BLaER1 (cell line): ENCODE measurements around the gene MEG3.

Experiments
- H3K27ac ChIP-seq: shearing (Covaris generic); formaldehyde crosslinking; 2 replicates; pipeline ENCODE4 v1.8.1; 2022
- H3K27me3 ChIP-seq: shearing (Covaris generic); formaldehyde crosslinking; 2 replicates; pipeline ENCODE4 v1.8.1; 2022
- H3K36me3 ChIP-seq: shearing (Covaris generic); formaldehyde crosslinking; 2 replicates; pipeline ENCODE4 v1.8.1; 2022
- H3K4me1 ChIP-seq: shearing (Covaris generic); formaldehyde crosslinking; 2 replicates; pipeline ENCODE4 v1.8.1; 2022
- H3K4me2 ChIP-seq: shearing (Covaris generic); formaldehyde crosslinking; 2 replicates; pipeline ENCODE4 v1.8.1; 2022
- H3K4me3 ChIP-seq: shearing (Covaris generic); formaldehyde crosslinking; 2 replicates; pipeline ENCODE4 v1.8.1; 2022
- H3K9ac ChIP-seq: shearing (Covaris generic); formaldehyde crosslinking; 2 replicates; pipeline ENCODE4 v1.8.1; 2022
- H3K9me3 ChIP-seq: shearing (Covaris generic); formaldehyde crosslinking; 2 replicates; pipeline ENCODE4 v1.8.1; 2022
- H4K20me1 ChIP-seq: shearing (Covaris generic); formaldehyde crosslinking; 2 replicates; pipeline ENCODE4 v1.8.1; 2022
- Cebpa-rat ChIP-seq: shearing (Covaris generic); IDR thresholded peaks from 2 replicates; pipeline ENCODE4 v1.8.1; 2022

Gene MEG3

DNA sequence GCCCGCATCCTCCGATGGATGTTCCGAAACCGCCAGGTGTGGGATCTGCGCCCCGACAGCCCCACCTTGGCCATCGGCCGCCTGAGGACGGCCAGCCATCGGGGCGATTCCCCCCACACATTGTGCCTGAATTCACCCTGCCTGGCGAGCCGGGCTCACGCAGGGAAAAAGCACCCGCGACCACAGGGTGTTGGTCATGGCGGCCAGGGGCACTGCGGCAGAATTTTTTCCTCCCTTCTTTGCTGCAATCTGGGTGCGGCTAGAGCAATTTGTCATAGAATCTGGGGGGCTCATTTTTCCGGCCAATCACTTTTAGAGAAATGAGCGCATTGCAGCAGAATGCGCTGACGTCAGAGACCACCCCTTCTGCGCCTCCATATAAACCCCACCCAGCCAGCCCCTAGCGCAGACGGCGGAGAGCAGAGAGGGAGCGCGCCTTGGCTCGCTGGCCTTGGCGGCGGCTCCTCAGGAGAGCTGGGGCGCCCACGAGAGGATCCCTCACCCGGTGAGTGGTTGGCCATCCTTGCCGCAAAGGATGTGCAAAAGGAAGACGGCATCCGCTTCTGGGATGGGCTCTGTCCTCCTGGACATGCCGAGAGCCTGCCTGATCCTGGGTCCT is at the start of gene MEG3:
Gene MEG3 (plus strand): TSS at position 406 of the 619 bp plus-strand sequence.
- Histone ChIP-seq H3K9ac (no peak within 1 kb of the TSS), H4K20me1 (no peaks in the 10 kb centered on the region), H3K4me2 (no peak within 1 kb of the TSS), H3K27me3 (no peaks in the 10 kb centered on the region), H3K4me1 (peaks cover 11% of the 10 kb centered on the region), H3K9me3 (peaks cover 39% of the 10 kb centered on the region), H3K4me3 (no peak within 1 kb of the TSS), H3K36me3 (no peaks in the 10 kb centered on the region), H3K27ac (no peak within 1 kb of the TSS)
- no peak for TF ChIP-seq Cebpa-rat

DNA sequence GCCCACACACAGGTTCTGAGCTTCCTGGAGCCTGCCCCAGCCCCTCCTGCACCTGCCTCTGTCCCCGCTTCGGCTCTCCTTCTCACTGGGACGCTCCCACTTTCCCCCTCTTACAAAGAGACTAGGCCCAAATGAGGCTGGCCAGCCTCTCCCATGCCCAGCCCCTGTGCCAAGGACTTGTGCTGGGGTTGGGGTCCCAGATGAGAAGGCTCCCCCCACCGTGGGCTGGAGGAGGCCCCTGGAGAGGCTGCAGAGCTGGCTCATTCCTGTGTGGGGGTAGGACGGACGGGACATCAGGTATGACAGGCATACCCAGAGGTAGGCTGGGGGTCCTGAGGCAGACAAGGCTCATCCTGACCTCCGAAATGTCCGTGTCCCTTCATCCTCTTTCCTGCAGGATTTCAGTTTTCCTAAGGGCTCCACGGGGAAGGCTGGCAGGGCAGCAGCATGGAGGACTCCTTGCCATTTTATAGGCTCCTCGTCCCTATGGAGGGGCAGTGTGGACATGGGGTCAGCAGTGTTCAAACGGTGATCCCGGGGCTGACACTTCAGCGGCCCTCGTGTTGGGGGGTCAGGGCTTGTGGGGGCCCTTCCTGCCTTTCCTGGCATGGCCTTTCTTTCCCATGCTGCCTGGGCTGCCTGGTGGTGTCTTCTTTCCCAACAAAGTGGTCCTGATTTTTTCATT is 49.1 kb upstream of the MEG3 start:
- H3K27ac ChIP-seq: no peak overlapping the region
- H4K20me1 ChIP-seq: no peaks in the 10 kb centered on the region
- H3K4me3 ChIP-seq: no peak overlapping the region
- H3K4me2 ChIP-seq: no peak overlapping the region
- no peak for TF ChIP-seq Cebpa-rat
- no peaks in the 10 kb centered on the region; the same call in 1 of the 2 replicates for H3K27me3 ChIP-seq
- H3K4me1 ChIP-seq: no peaks in the 10 kb centered on the region
- H3K9me3 ChIP-seq: no peaks in the 10 kb centered on the region
- no peaks in the 10 kb centered on the region for H3K36me3 ChIP-seq
- H3K9ac ChIP-seq: no peak overlapping the region

DNA sequence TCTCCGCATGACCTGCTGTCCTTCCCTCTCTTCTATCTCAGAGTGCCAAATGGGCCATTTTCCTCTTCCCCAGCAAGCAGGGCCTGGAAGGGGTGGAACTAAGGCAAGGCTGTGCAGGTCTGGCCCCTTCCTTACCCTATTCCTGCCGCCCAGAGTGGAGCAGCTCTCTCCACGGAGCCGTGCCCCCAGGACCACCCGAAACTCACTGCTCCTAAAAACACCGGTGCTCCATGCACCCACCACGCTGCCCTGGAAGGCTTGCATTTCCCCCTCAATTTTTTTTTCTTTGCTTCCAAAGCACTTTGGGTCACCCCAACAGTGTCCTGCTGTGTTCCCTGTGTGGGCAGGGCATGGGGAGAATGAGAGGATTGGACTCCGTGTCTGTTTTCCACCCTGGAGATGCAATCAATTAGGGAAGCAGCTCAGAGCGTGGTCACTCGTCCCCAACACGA is 48.5 kb upstream of the MEG3 start:
- Histone ChIP-seq H4K20me1 (no peaks in the 10 kb centered on the region), H3K9ac (no peak overlapping the region), H3K9me3 (no peaks in the 10 kb centered on the region), H3K27me3 (no peaks in the 10 kb centered on the region; the same call in 1 of the 2 replicates), H3K4me3 (no peak overlapping the region), H3K4me2 (no peak overlapping the region), H3K27ac (no peak overlapping the region), H3K4me1 (no peaks in the 10 kb centered on the region), H3K36me3 (no peaks in the 10 kb centered on the region)
- no peak for TF ChIP-seq Cebpa-rat

DNA sequence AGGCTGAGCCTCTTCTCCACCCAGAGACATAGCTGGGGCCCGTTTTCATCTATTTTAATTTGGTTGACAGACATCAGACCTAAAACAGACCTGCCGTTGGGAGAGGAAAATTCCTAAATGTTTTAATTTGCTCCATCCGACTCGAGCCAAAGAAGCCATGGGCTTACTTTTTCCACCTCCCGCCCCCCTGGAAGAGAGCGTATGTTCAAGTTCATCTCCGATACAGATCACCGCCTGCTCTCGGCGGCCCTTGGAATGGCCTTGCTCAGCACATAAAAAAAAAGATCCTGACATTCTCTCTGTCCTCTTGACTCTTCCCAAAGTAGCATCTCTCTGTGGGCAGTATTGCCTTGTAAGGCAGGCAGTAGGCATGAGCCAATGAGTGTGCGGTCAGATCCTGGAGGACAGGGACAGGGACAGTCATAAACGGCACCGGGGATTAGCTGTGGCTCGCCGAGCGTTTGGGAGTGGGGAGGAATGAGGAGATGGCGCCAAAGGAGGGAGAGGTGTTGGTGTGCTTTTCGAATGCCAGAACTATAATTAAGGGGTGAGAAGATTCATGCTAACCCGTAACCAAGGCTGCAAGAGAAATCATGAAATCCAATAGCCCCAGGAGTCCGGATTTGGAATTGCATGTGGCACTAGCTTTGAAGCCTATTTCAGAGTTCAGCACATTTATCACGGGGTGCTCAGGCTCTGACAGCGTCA is 47.9 kb upstream of the MEG3 start:
- Histone ChIP-seq H3K9ac (no peak overlapping the region), H3K4me1 (no peaks in the 10 kb centered on the region), H3K4me2 (no peak overlapping the region), H3K4me3 (no peak overlapping the region), H3K27me3 (no peaks in the 10 kb centered on the region; the same call in 1 of the 2 replicates), H3K27ac (no peak overlapping the region), H3K9me3 (no peaks in the 10 kb centered on the region), H3K36me3 (no peaks in the 10 kb centered on the region), H4K20me1 (no peaks in the 10 kb centered on the region)
- TF ChIP-seq Cebpa-rat: no peak

DNA sequence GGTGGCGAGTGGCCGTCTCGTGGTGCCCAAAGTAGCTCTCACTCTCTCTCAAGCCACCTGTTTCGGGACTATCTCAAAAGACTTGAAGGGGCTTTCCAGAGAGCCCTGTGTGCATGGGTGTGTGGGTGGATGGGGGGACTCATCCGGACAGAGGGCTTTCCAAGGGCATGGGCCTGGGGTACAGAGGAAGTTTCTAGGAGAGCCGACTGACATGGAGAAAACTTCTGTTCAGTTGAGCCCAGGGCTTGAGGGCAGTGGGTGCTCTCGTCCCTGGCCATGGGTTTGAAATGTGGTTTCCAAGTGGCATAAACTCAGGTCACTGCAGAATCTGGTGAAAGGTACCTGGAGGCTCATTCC is 47.4 kb upstream of the MEG3 start:
- no peak for TF ChIP-seq Cebpa-rat

DNA sequence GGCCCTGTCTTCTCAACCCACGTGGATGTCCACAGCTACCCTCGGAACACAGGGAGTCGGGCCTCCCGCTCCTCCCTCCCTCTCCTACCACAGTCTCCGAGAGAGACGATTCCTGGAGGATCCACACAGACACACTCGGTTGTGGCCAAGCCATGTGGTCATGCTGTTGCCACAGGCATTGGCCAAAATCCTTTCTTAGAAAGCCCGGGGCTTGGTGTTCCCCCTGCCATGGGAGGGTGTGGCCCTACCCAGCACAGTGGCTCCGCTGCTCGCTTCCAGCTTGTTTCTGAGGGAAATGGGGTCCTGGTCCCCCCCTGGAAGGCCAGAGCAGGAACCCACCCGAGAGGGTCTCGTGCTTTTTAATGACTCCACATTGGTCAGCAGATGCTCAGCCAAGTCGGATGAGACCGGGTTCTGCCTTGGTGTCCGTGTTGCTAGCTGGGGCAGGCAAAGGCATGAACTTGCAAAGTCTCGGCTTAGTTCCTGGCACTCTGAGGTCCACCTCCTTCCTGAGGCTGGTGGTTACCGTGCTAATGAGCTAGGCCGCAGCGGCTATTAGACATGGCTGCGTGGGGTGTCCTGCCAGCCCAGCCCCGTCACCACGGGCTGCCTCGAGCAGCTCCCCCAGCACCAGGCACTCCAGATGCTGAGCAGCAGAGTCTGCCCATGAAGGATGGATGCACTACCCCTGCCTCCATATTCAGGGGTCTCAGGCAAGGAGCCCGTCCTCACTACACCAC is 46.8 kb upstream of the MEG3 start:
- no peak for TF ChIP-seq Cebpa-rat
- no peak overlapping the region for H3K4me2 ChIP-seq
- H3K9ac ChIP-seq: no peak overlapping the region
- H4K20me1 ChIP-seq: no peaks in the 10 kb centered on the region
- no peak overlapping the region for H3K27ac ChIP-seq
- no peaks in the 10 kb centered on the region for H3K36me3 ChIP-seq
- no peaks in the 10 kb centered on the region for H3K9me3 ChIP-seq
- H3K4me3 ChIP-seq: no peak overlapping the region
- H3K27me3 ChIP-seq: no peaks in the 10 kb centered on the region; the same call in 1 of the 2 replicates
- no peaks in the 10 kb centered on the region for H3K4me1 ChIP-seq

More for the DNA sequence above, 47.4 kb upstream of the MEG3 start:
- Histone ChIP-seq H3K9ac (no peak overlapping the region), H4K20me1 (no peaks in the 10 kb centered on the region), H3K27ac (no peak overlapping the region), H3K27me3 (no peaks in the 10 kb centered on the region; the same call in 1 of the 2 replicates), H3K4me2 (no peak overlapping the region), H3K36me3 (no peaks in the 10 kb centered on the region), H3K4me1 (no peaks in the 10 kb centered on the region), H3K9me3 (no peaks in the 10 kb centered on the region), H3K4me3 (no peak overlapping the region)

DNA sequence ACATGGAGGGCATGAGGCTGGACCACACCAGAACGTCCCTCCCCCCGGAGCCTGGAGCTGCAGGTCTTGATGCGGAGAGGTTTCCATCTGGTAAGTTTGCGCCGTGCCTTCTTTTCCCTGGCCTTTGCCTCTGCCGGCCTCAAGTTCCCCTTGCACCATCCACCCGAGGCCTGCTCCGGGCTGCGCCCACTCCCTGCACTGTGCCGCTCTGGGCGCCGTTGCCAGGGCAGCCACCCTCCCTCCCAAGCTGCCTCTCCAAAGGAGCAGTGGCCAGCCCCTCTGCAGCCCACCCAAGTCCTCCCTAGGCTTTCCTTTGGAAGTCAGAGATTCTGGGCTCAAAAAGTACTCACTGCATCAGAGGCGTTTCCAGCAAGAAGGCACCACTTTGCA is 46.2 kb upstream of the MEG3 start:
- H3K9me3 ChIP-seq: no peaks in the 10 kb centered on the region
- no peak overlapping the region for H3K9ac ChIP-seq
- H3K27me3 ChIP-seq: no peaks in the 10 kb centered on the region; the same call in 1 of the 2 replicates
- H3K4me3 ChIP-seq: no peak overlapping the region
- no peak overlapping the region for H3K4me2 ChIP-seq
- H3K27ac ChIP-seq: no peak overlapping the region
- no peak for TF ChIP-seq Cebpa-rat
- H4K20me1 ChIP-seq: no peaks in the 10 kb centered on the region
- no peaks in the 10 kb centered on the region for H3K36me3 ChIP-seq
- H3K4me1 ChIP-seq: no peaks in the 10 kb centered on the region

DNA sequence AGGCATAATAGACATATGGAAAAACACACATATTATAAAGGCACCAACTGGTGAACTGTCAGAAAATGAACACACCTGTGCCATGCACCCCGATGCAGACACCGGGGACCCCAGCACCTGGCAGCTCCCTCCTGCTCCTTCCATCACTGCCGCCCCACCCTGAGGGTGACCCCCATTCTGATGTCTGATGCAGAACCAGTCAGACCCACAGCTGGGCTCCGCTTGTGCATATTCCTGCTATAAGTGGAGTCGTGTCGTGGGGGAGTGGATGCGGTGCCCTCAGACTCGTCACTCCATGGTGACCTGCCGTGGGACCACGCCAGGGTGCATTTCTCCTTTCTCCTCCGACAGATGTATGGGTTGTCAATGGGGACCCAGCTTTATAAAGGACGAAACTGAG is 45.7 kb upstream of the MEG3 start:
- Histone ChIP-seq H3K27ac (no peak overlapping the region), H4K20me1 (no peaks in the 10 kb centered on the region), H3K4me2 (no peak overlapping the region), H3K4me1 (no peaks in the 10 kb centered on the region), H3K4me3 (no peak overlapping the region), H3K27me3 (no peaks in the 10 kb centered on the region; the same call in 1 of the 2 replicates), H3K36me3 (no peaks in the 10 kb centered on the region), H3K9ac (no peak overlapping the region), H3K9me3 (no peaks in the 10 kb centered on the region)
- no peak for TF ChIP-seq Cebpa-rat

DNA sequence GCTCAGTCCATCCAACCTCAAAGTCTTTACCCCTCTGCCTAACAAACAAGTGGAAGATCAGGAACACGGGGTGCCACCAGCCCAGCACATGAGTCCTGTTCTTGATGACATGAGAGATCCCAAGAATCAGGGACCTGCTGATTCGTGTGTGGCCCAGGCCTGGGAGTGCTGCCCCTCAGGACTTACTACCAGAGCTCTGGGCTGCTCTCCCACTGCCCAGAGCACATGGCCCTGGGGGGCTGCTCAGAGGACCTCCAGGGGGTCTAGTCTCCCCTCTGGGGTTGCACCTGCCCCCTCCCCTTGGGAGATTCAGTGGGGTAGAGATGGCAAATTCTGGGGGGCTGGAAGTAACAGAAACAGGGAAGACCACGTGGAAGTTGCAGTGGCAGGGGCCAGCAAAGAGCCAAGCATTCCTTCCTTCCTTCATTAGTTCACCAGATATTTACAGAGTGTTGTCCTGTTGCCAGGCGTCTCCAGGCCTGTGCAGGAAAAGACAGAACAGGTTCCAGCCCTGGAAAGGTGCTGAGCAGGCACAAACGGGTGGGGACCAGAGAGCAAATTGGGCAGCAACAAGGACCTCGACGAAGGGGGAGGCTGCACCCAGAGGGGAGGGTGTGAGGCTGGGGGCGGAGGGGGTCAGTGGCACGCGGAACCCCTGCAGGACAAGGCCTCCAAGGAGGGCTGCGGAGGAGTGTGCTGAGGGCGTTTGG is 45.1 kb upstream of the MEG3 start:
- H3K4me3 ChIP-seq: no peak overlapping the region
- TF ChIP-seq Cebpa-rat: no peak
- no peaks in the 10 kb centered on the region for H3K36me3 ChIP-seq
- H3K9me3 ChIP-seq: no peaks in the 10 kb centered on the region
- H3K27me3 ChIP-seq: no peaks in the 10 kb centered on the region; the same call in 1 of the 2 replicates
- no peaks in the 10 kb centered on the region for H3K4me1 ChIP-seq
- no peaks in the 10 kb centered on the region for H4K20me1 ChIP-seq
- H3K9ac ChIP-seq: no peak overlapping the region
- H3K4me2 ChIP-seq: no peak overlapping the region
- no peak overlapping the region for H3K27ac ChIP-seq
